Muscle of leg (tissue), 11 donors: ENCODE measurements around the gene ZMYND10. TPM values are rescaled to one million over a fixed set of nuclear protein-coding genes. Genes with fewer than 3 reads are reported as not detected.

Experiments
- DNase-seq: peaks from one replicate; pipeline ENCODE4 v3.0.0; 2013
- H3K27ac ChIP-seq: one replicate; pipeline ENCODE4 v1.5.1; 2013; ENCODE audit warnings: mild to moderate bottlenecking, low read length, control low read depth
- H3K27me3 ChIP-seq: one replicate; pipeline ENCODE4 v1.6.1; 2013; ENCODE audit warnings: low read length; ENCODE audit not compliant: control insufficient read depth, insufficient read depth
- H3K36me3 ChIP-seq: one replicate; pipeline ENCODE4 v1.6.1; 2013; ENCODE audit warnings: low read length; ENCODE audit not compliant: control insufficient read depth, insufficient read depth
- H3K4me1 ChIP-seq: one replicate; pipeline ENCODE4 v1.6.1; 2013; ENCODE audit warnings: low read length; ENCODE audit not compliant: control insufficient read depth, insufficient read depth
- H3K4me3 ChIP-seq: one replicate; pipeline ENCODE4 v1.5.1; 2013; ENCODE audit warnings: low read length, control low read depth
- H3K9me3 ChIP-seq: replicated peaks from 2 replicates; pipeline ENCODE4 v1.6.1; 2013; ENCODE audit warnings: low read depth, low read length; ENCODE audit not compliant: control insufficient read depth
- WGBS: methylation state at CpG from one replicate; pipeline ENCODE4 v1.1.5; 2013; ENCODE audit warnings: missing lambda C conversion rate; ENCODE audit not compliant: insufficient coverage; 5-methylcytosine and 5-hydroxymethylcytosine counted together
- polyA plus RNA-seq, 8 donors: library from polyadenylated mRNA; unstranded; fragments of 120-200 nt; gene quantifications; one replicate each; pipeline versions ENCODE4 v1.2.1 to v1.2.3, GENCODE V29; 2013; ENCODE audit warnings: inconsistent platforms in 1 of 8, low replicate concordance in 1 of 8; ENCODE audit not compliant: insufficient read length in 8 of 8, insufficient read depth in 1 of 8
- total RNA-seq: library from RNA; stranded (reverse); fragments of 120-200 nt; gene quantifications from one replicate; pipeline ENCODE4 v1.2.4, GENCODE V29; 2013

ZMYND10 gene
- total and polyA plus RNA-seq, 9 donors = 0.49 to 1.8 (median 0.99) TPM

- peak; percentile 7 for DNase-seq
- H3K27ac ChIP-seq = no peak overlapping the region
- H3K9me3 ChIP-seq = no peaks in the 10 kb centered on the region
- 100% methylated on average over 1 of the region's 8 CpGs for WGBS
- H3K4me1 ChIP-seq = peaks cover 49% of the 10 kb centered on the region
- H3K4me3 ChIP-seq = no peak overlapping the region
- no peaks in the 10 kb centered on the region for H3K27me3 ChIP-seq
- H3K36me3 ChIP-seq = peaks cover 35% of the 10 kb centered on the region
These were observed 19.4 kb downstream of the ZMYND10 start for GRCh38 chr3:50326182-50326541.

- H3K9me3 ChIP-seq = no peaks in the 10 kb centered on the region
- H3K4me1 ChIP-seq = peaks cover 51% of the 10 kb centered on the region
- peaks cover 30% of the 10 kb centered on the region for H3K36me3 ChIP-seq
- DNase-seq = no peak
- H3K27me3 ChIP-seq = no peaks in the 10 kb centered on the region
- H3K27ac ChIP-seq = no peak overlapping the region
- 96% methylated on average over 5 of the region's 11 CpGs for whole genome bisulfite sequencing
- H3K4me3 ChIP-seq = no peak overlapping the region
These were observed 19.9 kb downstream of the ZMYND10 start for GRCh38 chr3:50325497-50326181.

GRCh38 chr3:50325113-50325480, 20.4 kb downstream of the ZMYND10 start:
- Histone ChIP-seq H3K9me3 (no peaks in the 10 kb centered on the region), H3K4me1 (peaks cover 56% of the 10 kb centered on the region), H3K36me3 (peaks cover 24% of the 10 kb centered on the region), H3K27ac (peak overlapping the region; percentile 96), H3K4me3 (no peak overlapping the region), H3K27me3 (no peaks in the 10 kb centered on the region)
- DNase-seq = peak; percentile 13
- WGBS = no CpG with 5 or more reads among the region's 2 CpGs

DNA sequence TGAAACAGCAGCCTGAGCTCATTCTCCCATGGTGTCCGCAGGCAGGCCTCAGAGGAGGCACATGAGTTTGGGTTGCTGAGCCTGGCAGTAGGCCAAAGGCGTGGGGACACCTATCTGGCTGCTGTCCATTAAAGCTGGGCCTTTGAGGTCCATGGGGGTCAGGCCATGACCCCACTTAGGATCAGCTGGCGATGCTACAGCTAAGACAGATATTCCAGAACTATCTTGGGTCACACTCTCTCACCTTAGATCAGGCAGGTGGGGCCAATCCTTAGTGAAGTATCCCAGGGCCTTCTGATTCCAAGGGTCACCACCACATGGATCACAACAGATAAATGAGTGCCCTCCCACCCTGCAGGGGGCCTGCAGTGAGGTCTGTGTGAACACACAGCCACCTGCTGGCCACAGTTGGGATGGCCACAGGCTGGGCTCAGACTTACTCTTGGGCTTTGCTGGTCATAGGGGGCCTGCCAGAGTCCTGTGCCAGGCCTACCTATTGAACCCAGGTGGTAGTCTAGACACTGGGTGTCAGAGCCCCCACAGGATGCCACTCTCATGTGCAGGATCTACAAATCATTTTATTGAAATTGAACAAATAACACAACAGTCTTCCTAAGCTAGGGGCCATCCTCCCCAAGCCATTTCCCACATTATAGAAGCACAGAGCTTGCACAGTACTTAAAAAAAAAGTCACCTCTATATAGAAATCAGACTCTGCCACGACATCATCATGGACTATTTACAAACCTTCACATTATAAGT, 21.0 kb downstream of the ZMYND10 start:
- Histone ChIP-seq H3K27me3 (no peaks in the 10 kb centered on the region), H3K36me3 (peaks cover 23% of the 10 kb centered on the region), H3K4me1 (peaks cover 62% of the 10 kb centered on the region), H3K9me3 (no peaks in the 10 kb centered on the region), H3K4me3 (no peak overlapping the region), H3K27ac (peak overlapping the region; percentile 96)
- DNase-seq = peak; percentile 80
- WGBS = 71% methylated on average over 3 of the region's 4 CpGs

DNA sequence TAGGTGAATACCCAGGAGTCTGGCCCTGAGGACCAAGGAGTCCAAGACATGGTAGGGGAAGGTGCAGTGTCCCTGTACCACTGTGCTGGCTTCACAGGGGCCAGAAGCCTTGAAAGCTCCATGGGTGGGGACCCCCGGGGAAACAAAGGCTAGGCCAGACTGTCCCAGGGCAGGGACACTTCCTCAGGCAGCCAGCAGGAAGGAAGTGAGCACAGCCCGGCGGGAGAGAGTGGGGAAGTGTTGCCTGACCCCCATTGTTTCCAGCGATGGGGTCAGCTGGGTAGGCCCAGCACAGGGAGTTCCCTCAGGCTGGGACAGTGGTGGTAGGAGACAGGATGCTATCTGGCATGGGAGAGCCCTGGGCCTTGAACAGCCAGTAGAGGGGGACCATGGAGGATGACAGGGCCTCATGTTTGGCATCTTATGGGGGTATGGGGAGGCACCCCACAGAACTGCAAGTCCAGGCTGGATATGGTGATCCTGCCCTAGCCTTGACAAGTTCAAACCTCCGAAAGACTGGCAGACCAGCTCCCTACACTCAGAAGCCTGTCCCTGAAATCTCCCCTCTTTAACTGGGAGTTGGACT, 21.8 kb downstream of the ZMYND10 start:
- Histone ChIP-seq H3K27me3 (no peaks in the 10 kb centered on the region), H3K4me1 (peaks cover 69% of the 10 kb centered on the region), H3K36me3 (peaks cover 28% of the 10 kb centered on the region), H3K9me3 (no peaks in the 10 kb centered on the region), H3K27ac (peak overlapping the region; percentile 96), H3K4me3 (no peak overlapping the region)
- peak; percentile 64 for DNase-seq
- 54% methylated on average over 4 of the region's 5 CpGs for WGBS

- Histone ChIP-seq H3K27me3 (no peaks in the 10 kb centered on the region), H3K27ac (peak overlapping the region; percentile 96), H3K4me1 (peaks cover 69% of the 10 kb centered on the region), H3K4me3 (no peak overlapping the region), H3K9me3 (no peaks in the 10 kb centered on the region), H3K36me3 (peaks cover 34% of the 10 kb centered on the region)
- DNase-seq = peak; percentile 81
- 16% methylated on average over 3 of the region's 4 CpGs for WGBS
These were observed 22.4 kb downstream of the ZMYND10 start for GRCh38 chr3:50323092-50323600.

DNA sequence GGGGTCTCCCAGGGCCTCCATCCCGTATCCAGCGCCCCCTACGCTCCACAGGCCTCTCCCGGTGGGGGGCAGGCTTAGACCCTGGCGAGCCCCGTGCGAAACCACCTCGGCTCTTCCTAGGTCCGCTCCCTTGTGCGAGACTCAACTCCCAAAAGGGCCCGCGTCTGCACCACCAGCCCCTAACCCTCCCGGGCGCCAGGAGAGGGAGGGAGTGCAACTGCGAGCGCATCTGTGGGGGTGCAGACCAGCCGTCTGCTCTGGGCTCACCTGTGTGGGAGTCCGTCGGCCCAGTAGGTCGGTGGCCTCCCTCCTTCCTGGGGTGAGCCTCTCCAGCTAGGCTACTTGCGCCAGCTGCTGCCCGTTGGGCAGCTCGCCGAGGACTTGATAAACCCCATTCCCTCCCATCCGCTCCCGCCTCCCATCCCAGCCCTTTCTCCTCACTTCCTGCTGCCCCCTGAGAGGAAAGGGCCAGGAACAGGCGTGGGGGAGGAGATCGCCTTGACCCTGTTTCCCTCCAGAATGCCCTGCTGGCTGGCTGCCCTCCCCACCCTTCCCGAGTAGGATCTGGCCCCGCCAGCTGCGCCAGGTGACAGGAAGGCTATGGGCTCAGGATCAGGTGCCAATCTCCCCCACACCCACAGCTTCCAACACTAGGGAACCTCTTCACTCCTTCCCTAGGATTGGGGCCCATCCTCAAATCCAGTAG, 23.0 kb downstream of the ZMYND10 start, which contains the start of gene HYAL2:
HYAL2 (minus strand) TSS at position 360 of the 706 bp plus-strand sequence. CDS start 2,256 bp downstream, outside the sequence.
- Histone ChIP-seq H3K9me3 (no peaks in the 10 kb centered on the region), H3K4me1 (peaks cover 73% of the 10 kb centered on the region), H3K27me3 (no peaks in the 10 kb centered on the region), H3K36me3 (peaks cover 40% of the 10 kb centered on the region), H3K27ac (peak within 1 kb of the TSS; percentile 96), H3K4me3 (peak within 1 kb of the TSS; percentile 74)
- peak; percentile 51 for DNase-seq
- 29% methylated on average over 11 of the region's 31 CpGs for WGBS

DNA sequence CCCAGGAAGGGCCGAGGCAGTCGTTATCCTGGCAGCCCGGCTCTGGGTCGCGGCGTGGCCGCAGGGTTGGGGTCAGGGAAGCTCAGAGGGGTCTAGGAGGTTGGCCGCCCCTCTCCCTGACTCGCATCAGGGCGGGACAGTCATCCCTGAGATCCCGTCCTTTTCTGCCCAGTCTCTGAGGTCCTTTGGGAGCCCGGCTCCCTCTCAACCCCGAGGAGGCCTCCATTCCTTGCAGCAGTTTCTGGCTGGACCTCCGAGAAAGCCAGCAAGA, 23.5 kb downstream of the ZMYND10 start:
- Histone ChIP-seq H3K9me3 (no peaks in the 10 kb centered on the region), H3K4me1 (peaks cover 73% of the 10 kb centered on the region), H3K36me3 (peaks cover 44% of the 10 kb centered on the region), H3K27me3 (no peaks in the 10 kb centered on the region), H3K4me3 (peak overlapping the region; percentile 74), H3K27ac (peak overlapping the region; percentile 96)
- WGBS = 1% methylated on average over 13 of the region's 14 CpGs
- DNase-seq = no peak

GRCh38 chr3:50321336-50322114, 24.0 kb downstream of the ZMYND10 start:
- peak overlapping the region; percentile 96 for H3K27ac ChIP-seq
- peaks cover 70% of the 10 kb centered on the region for H3K4me1 ChIP-seq
- no peaks in the 10 kb centered on the region for H3K27me3 ChIP-seq
- peak; percentile 96 for DNase-seq
- no peaks in the 10 kb centered on the region for H3K9me3 ChIP-seq
- H3K36me3 ChIP-seq = peaks cover 50% of the 10 kb centered on the region
- WGBS = under 1% methylated on average over 41 of the region's 59 CpGs
- peak overlapping the region; percentile 74 for H3K4me3 ChIP-seq
